SHP77 (cell line): ENCODE data around the gene SH2D2A.
"Not testable (repeated sequence)": the region's sequence is repeated elsewhere in the genome, so short reads cannot be mapped to it uniquely, and the experiment has no call there.

Experiments used
- DNase-seq, 2 experiments: peaks; one replicate each; lab custom pipeline; 2025; lab: John Stamatoyannopoulos, UW

Gene SH2D2A

DNA sequence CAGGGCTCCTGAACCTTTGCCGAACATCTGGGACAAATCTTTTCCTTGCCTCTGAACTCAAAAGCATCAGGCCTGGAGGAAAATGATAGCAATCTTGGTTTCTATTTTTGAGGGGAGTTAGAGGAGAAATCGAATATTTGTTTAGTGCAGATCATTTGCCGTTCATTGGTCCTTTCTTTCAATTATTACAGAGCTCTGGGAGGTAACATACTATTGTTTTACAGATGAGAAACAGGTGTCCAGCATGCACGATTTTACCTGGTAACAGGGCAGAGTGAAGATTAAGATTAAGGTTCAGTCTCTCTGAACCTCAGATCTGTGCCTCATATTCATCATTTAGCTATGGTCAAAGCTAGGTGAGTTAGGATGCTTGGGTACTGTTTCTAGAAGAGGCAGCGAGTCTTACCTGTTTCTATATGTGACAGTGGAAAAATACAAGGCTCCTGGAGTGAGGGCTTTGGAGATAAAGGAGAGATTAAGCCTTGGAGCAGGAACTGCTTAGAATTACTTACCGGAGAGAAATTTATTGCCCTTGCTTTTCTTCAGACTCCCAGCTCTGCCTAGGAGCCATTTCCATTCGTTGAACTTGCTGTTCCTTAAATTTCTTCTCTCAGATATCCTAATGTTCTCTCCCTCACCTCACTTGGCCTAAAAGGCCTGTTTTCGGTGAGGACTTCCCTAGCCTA, 47.9 kb downstream of the SH2D2A start:
- no peak for DNase-seq

DNA sequence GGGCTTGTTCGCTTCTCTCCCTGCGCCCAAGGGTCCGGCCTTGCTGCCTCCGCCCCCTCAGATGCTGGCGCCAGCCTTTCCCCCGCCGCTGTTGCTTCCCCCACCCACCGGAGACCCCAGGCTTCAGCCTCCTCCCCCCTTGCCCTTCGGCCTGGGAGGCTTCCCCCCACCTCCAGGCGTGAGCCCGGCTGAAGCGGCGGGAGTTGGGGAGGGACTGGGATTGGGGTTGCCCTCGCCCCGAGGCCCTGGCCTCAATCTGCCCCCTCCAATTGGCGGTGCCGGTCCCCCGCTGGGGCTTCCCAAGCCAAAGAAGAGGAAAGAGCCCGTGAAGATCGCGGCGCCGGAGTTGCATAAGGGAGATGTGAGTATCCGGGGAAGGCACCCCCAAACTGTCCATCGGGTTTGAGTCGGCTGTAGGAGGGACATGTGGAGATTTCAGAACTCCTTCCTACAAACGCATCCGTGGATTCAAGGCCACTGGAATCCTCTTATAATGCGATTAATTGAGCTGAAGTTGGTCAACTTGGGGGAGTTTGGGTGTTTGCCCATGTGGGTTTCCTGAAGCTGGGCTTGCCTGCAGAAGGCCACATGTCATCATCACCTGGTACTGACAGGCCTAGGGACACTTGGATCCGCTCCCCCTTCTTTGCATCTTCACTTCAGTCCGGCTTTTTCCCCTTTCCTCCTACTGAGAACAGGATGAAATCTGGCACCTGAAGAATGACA, 48.6 kb downstream of the SH2D2A start:
- no peak for DNase-seq

GRCh38 chr1:156767101-156767878, 49.4 kb downstream of the SH2D2A start, which contains the start of gene PRCC:
PRCC (plus strand) TSS chr1:156767535; CDS start chr1:156767772, 237 bp downstream.
- DNase-seq: peak; percentile 100

DNA sequence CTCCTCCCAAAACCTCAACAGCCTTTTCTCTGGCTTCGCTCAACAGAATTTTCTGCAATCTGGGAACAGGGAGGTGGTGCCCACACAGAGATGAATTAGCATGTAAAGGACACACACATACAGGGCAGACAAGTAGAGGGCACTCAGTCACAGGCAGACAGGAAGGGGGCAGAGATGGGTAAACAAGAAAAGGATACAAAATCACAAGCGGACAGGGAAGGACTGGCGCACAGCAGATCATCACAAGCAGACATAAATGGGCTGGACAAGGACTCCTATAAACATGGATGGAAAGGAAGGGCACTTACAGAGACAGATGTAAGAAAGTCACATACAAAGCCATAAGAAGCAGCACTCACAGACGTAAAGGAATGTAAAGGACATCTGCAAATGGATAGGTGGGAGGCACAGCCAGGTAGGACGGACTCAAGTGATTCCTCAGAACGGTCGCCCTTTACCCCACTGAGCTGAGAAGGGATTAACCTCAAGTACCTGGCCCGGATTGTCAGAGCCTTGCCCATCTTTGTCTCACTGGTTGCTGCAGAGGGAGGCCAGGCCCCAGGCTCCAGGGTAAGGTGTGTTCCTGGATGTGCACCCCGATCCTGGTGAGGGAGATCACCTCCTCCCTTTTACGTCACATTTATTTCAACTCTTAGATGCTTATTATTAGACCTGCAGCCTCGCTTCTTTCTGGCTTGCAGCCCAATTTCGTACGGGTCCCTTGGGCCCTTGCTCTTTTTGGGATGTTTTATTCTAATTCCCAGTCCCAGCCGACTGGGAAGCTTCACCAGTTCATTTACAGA, 50.1 kb downstream of the SH2D2A start:
- peak in 1 of 2 experiments; percentile 63 for DNase-seq

- no peak for DNase-seq
These were observed 51.0 kb downstream of the SH2D2A start for GRCh38 chr1:156765666-156766065.

- not testable (repeated sequence) for DNase-seq
These were observed 51.5 kb downstream of the SH2D2A start for GRCh38 chr1:156765136-156765535.

DNA sequence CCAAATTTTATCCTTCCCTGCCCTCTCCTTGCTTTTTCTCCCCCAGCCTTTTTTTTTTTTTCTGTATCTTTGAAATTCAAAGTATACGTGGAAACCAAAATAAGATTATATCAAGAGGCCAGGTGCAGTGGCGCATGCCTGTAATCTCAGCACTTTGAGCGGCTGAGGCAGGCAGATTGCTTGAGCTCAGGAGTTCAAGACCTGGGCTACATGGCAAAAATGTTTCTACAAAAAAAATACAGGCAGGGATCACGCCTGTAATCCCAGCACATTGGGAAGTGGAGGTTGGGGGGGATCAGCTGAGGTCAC, 55.9 kb downstream of the SH2D2A start:
- DNase-seq: no peak

- peak in 1 of 2 experiments; percentile 32 for DNase-seq
These were observed 56.4 kb downstream of the SH2D2A start for GRCh38 chr1:156760092-156760795.

DNA sequence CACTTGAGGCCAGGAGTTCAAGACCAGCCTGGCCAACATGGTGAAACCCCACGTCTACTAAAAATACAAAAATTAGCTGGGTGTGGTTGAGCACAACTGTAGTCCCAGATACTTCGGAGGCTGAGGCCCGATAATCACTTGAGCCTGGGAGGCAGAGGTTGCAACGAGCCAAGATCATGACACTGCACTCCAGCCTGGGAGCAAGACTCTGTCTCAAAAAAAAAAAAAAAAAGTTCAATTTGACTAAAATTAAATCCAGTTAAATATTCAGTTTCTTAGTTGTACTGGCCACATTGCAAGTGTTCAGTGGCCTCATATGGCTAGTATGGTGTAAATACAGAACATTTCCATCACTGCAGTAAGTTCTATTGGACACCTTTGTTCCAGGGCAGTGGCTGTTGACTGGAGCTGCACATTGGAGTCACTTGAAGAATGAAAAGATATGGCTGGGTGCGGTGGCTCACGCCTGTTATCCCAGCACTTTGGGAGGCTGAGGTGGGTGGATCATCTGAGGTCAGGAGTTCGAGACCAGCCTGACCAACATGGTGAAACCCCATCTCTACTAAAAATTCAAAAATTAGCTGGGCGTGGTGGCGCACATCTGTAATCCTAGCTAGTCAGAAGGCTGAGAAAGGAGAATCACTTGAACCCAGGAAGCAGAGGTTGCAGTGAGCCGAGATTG, 58.9 kb downstream of the SH2D2A start:
- DNase-seq: not testable (repeated sequence)

DNA sequence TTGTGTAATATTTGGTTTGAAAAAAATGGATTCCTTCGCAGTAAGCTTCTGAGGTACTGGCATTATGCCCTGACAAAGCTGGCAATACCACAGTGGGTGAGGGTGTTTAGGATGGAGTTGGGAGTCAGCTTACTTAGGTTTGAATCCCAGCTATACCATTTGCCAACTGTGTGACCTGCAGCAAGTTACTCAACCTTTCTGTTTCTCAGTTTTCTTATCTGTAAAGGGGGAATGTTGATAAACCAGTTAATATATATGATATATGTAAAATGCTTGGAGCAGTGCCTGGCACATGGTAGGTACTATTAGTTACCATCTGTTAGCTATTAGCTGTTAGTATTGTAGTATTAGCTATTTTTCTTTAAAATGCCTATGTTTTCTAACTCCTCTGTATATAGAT, 60.3 kb downstream of the SH2D2A start:
- no peak for DNase-seq
